ENCODE measurements around the gene ARHGEF2.

DNA sequence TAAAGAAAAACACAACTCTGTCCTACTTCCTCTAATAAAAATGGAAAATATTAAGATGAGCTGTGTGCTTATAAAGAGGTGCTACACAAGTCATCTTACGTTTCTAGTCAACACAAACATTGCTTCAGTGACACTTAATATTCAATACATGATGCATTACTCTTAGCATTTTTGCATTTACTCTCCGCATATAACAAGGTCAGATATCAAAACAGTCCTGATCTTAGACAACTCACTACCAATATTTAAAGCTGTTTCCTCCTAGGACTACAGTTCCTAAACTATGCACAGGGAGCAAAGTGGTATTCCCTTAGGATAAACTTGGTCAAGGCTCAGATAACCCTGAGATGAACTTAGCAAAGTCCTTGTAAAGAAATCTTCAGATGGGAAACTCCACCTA, 79.5 kb downstream of the ARHGEF2 start:
- TF ChIP-seq, protein P1, sequence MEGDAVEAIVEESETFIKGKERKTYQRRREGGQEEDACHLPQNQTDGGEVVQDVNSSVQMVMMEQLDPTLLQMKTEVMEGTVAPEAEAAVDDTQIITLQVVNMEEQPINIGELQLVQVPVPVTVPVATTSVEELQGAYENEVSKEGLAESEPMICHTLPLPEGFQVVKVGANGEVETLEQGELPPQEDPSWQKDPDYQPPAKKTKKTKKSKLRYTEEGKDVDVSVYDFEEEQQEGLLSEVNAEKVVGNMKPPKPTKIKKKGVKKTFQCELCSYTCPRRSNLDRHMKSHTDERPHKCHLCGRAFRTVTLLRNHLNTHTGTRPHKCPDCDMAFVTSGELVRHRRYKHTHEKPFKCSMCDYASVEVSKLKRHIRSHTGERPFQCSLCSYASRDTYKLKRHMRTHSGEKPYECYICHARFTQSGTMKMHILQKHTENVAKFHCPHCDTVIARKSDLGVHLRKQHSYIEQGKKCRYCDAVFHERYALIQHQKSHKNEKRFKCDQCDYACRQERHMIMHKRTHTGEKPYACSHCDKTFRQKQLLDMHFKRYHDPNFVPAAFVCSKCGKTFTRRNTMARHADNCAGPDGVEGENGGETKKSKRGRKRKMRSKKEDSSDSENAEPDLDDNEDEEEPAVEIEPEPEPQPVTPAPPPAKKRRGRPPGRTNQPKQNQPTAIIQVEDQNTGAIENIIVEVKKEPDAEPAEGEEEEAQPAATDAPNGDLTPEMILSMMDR (conservative IDR thresholded peaks at IDR 0.05), result no peak
- no peak for TF ChIP-seq EZH2 (IDR thresholded peaks at IDR 0.05; ENCODE audit: low read depth)

Data from PC-9 (cell line).